Medulla oblongata (tissue), 1 donor: ENCODE data around the gene ELFN1.

Source experiments
- DNase-seq: peaks from one replicate; pipeline ENCODE4 v3.0.0-alpha.2; 2015; ENCODE audit errors: extremely low spot score

ELFN1 gene

DNA sequence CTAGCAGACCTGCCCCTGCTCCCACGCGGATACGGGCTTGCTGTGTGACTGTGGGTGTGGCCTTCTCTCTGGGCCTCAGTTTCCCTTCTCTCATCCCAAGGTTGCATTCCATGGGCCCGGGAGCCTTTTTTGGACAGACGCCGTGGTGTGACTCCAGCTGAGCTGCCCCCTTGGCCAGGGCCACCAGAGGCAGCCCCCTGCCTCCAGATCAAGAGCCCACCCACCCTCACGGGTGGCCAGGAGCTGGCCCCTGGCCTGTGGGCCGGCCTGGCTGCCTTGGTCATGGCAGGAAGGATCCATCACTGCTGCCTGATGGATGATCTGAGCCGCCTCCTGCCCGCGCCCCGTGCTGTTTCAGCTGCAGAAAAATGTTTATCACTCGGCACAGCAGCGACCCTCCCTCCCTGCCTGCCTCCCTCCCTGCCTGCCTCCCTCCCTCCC is 27.8 kb upstream of the ELFN1 start:
- no peak for DNase-seq

DNA sequence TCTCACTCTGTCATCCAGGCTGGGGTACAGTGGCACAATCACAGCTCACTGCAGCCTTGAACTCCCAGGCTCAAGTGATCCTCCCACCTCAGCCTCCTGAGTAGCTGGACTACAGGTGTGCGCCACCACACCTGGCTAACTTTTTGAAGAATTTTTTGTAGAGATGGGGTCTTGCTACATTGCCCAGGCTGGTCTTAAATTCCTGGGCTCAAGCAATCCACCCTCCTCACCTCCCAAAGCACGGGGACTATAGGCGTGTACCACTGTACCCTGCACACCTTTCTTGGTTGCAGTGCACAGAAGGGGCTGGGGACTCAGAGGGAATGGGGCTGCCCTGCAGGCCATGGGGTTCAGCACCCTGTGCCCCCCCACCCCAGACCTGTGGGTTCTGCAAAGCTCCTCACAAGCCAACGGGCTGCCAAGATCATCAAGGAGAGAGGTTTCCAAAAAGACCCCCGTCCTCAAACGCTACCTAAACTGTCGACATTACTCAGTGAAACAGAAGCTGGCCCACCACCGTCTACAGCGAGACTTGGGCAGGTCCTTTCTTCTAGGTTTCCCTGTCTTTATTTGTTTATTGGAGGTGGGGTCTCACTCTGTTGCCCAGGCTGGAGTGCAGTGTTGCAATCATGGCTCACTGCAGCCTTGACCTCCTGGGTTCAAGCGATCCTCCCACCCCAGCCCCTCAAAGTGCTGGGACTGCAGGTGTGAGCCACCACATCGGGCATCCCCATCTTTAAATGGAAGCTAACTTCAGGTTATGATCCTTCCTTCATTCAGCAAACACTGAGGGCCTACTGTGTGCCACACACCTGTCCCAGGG is 26.6 kb upstream of the ELFN1 start:
- no peak for DNase-seq

DNA sequence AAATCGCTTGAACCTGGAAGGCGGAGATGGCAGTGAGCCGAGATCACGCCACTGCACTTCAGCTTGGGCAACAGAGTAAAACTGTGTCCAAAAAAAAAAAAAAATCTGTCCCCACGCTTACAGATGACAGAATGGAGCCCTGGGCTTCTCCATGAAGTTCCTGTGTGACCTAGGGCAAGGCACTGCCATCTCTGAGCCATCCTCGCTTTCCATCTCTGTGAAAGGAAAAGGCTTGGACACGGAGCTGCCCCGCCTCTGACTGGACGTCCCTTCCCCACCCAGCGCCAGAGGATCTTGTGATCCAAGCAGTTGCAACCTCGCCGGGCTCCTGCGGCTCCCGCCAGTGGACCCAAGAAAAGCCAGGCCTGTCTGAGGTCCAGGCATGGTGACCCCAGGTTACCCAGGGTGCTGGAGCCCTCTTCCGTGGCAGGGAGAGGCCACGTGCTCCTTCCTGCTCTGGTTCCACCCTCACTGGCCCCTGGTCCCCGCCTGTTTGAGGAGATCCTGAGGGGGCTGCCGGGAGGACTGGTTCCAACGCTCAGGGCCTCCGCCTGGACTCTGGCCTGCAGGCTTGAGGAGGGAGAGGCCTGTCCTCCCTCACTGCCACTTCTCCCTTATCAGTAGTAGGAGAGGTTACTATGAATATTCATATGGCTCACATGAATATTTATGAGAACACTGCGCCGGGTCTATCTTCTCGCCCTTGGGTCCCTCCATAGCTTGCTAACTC is 25.6 kb upstream of the ELFN1 start:
- no peak for DNase-seq

GRCh38 chr7:1645071-1645409 is 25.0 kb upstream of the ELFN1 start:
- DNase-seq: no peak

- DNase-seq: no peak
Observed at GRCh38 chr7:1645476-1645875, 24.6 kb upstream of the ELFN1 start.

DNA sequence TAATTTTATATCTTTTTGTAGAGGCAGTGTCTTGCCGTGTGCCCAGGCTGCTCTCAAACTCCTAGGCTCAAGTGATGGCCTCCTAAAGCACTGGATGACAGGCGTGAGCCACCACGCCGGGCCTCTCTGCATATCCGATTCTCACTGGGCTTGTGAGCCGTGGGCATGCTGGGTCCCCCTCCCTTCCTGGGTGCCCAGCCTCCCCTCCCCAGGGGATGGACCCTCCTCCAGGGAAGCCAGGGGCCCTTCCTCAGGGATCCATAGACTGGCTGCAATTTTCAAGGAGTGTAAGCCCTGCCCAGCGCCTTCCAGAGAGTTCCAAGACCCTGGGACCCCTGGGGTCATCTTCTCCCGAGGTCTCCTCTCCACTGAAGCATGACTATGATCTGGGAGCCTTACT is 23.7 kb upstream of the ELFN1 start:
- no peak for DNase-seq

GRCh38 chr7:1646957-1647891 is 22.9 kb upstream of the ELFN1 start:
- DNase-seq: no peak

DNA sequence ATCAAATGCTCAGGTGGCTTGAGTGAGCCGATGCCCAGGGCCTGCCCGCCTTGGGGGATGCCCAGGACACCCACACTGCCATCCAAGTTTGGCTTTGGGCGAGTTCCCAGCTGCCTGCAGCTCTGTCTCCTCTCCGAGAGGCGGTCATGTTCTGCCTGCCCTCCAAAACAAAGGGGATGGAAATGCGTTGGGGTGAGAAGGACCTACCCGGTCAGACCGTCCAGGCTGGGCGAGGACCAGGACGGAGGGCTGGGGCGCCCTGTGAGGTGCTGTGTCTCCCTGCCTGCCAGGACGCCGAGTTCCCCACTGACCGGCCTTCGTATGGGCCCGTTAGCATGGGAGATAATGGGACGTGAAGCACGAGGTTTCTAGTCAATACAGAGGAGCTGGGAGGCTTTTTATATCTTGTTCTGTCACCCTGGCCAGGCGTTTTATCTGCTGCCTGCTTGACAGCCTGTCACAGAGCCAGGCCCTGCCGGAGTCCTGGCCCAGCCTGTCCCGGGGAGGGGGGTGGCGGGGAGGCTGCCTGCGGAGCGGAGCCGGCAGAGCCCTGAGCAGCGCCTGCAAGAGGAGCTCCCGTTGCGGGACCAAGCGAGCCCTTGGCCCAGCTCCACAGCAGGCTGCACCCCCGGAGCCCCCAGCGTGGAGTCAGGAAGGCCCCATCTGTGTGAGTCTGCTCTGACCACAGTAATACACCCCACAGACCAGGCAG is 22.0 kb upstream of the ELFN1 start:
- peak; percentile 25 for DNase-seq

DNA sequence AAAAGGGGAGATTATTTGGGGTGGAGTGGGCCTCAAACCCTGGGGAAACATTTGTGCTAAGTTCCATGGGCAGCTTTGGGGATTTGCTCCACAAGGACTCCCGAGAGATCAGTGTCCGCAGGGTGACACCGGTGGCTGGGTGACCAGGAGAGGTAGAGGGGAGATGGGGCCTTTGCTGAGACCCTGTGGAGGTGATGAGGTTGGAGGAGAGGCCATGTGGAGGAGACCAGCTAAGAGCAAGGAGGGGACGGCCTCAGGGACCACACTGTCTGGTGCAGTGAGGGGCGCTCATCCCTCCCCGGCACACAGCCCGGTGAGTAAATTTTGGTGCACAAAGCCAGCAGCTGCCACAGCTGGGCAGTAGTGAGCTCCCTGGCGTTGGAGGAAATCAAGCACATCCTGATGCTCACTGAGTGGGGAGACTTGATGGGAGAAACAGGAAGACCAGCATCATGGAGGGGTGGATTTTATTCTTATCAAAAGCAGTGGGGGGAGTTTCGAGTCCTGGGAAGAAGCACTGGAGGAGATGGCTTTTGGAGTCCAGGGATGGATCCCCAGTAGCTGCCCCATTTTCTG is 20.2 kb upstream of the ELFN1 start:
- no peak for DNase-seq

- no peak for DNase-seq
Observed at GRCh38 chr7:1650363-1651030, 19.6 kb upstream of the ELFN1 start.

DNA sequence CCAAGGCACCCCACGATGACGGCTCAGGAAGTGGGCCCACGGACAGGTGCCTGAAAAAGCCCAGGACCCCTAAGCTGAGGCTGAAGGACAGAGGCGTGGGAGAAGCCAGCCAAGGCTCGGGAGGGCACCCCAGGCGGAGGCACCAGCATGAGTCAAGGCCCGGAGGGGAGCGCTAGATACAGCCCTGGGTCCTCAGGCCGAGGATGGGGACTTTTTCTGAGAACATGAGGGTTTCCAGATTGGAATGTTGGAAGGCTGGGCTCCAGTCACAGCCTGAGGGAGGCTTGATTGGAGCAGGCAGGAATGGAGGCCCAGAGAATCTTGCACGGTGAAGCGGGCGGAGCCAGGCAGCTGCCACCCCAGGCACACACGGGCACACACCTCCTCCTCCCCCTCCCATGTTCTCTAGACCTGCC is 19.0 kb upstream of the ELFN1 start:
- DNase-seq: no peak

GRCh38 chr7:1651891-1652290 is 18.2 kb upstream of the ELFN1 start:
- DNase-seq: no peak

GRCh38 chr7:1653500-1653899 is 16.6 kb upstream of the ELFN1 start:
- DNase-seq: no peak

DNA sequence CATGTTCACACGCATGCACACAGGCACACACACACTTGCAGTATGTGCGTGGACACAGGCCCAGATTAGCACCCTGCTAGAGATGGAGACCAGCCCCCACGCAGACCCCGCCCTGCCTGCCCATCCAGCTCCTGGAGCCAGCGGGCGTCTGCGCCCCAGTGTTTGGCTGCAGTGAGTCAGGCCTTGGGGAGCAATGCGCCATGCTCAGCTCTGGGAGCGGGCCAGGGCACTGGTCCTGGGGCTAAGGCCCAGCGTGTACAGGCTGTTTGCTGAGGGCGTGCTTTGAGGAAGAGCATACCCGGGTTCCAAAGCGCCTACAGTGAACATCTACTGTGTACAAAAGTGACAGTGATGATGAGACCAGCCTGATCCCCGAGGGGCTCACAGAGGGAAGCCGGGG is 16.0 kb upstream of the ELFN1 start:
- no peak for DNase-seq

DNA sequence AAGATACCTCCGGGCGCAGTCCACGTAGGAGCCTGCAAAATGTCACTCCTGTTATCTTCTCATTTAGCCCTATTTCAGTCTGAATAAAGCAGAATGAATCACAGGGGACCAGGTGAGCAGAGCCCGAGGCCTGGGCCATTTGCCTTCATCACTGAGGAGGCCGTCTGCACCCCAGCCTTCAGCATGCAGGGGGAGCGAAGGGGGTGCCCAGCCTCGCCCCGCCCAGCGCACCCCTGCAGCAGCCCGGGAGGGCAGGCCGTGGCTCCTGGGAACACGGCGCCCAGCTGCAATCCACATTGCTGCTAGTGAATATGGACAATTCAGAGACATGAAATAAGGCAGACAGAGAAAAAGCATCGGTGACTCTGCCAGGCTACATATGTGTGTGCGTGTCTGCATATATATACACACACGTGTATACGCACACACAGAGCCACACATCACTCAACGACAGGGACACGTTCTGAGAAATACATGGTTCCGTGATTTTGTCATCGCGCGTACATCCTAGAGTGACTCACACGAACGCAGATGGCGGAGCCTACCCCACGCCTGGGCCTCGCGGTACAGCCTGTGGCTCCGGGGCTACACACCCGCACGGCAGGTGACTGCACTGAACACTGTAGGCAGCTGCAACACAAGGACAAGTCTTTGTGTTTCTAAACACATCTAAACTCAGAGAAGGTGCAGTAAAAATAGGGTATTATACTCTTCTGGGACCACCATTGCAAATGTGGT is 15.2 kb upstream of the ELFN1 start:
- no peak for DNase-seq

GRCh38 chr7:1659696-1660095 is 10.4 kb upstream of the ELFN1 start:
- DNase-seq: no peak

- DNase-seq: no peak
Observed at GRCh38 chr7:1661461-1661860, 8.6 kb upstream of the ELFN1 start.

DNA sequence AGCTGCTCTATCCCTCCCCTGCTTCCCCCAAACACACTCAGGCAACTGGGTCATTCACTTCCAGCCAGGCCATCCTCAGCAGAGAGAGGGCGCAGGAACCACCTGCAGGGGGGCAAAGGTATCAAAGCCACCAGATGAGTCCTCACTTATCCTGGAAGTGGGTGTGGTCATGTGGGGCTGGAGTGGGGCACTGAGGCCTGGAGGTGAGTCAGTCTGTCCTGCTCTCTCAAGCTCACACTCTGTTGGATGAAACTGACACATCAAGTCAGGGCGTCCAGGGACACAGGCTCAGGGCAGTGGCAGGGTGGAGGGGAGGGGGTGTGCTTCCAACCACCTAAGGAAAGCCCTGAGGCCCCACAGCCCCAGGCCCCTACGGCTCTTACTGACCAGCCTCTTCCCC is 8.0 kb upstream of the ELFN1 start:
- no peak for DNase-seq

GRCh38 chr7:1662767-1663166 is 7.3 kb upstream of the ELFN1 start:
- no peak for DNase-seq

DNA sequence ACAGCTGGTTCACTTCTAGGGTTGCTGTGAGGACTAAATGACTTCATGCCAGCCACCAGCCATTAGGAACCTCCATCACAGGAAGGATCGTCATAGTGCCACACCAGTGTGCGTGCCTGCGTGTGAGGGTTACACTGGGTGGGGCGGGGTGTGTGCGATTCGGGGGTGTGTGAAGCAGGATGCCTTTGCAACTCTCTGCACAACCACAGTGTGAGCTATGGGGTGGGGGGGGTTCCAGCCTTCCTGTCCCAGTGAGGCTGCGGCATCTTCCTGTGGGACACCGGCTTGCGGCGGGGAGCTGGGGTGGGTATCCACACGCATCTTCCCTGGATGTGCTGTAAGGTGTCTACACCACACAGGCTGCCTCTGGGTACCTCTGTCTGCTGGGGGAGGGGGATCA is 6.9 kb upstream of the ELFN1 start:
- DNase-seq: no peak
